NCI-H2029 (cell line): Measurements from ENCODE around the gene TMEM236.

ENCODE experiments used
- DNase-seq: peaks from one replicate; lab custom pipeline; 2025; lab: John Stamatoyannopoulos, UW

The TMEM236 gene

GRCh38 chr10:17820943-17821342 lies 68.9 kb downstream of the TMEM236 start:
- DNase-seq: no peak

- DNase-seq: no peak
Measured at GRCh38 chr10:17821893-17822292, 69.9 kb downstream of the TMEM236 start.

GRCh38 chr10:17831341-17831740 lies 79.3 kb downstream of the TMEM236 start:
- no peak for DNase-seq

GRCh38 chr10:17831896-17832295 lies 79.9 kb downstream of the TMEM236 start:
- DNase-seq: no peak

GRCh38 chr10:17833656-17834055 lies 81.7 kb downstream of the TMEM236 start:
- DNase-seq: no peak

- no peak for DNase-seq
Measured at GRCh38 chr10:17835688-17836087, 83.7 kb downstream of the TMEM236 start.

- no peak for DNase-seq
Measured at GRCh38 chr10:17836942-17837341, 84.9 kb downstream of the TMEM236 start.

- no peak for DNase-seq
Measured at GRCh38 chr10:17838080-17838648, 86.2 kb downstream of the TMEM236 start.

GRCh38 chr10:17841050-17841449 lies 89.0 kb downstream of the TMEM236 start:
- DNase-seq: no peak

- DNase-seq: no peak
Measured at GRCh38 chr10:17842641-17843040, 90.6 kb downstream of the TMEM236 start.

- DNase-seq: no peak
Measured at GRCh38 chr10:17847585-17848296, 95.7 kb downstream of the TMEM236 start.

- no peak for DNase-seq
Measured at GRCh38 chr10:17848646-17849045, 96.6 kb downstream of the TMEM236 start.
